Measurements from ENCODE around the gene GET3.
"Not testable (repeated sequence)": the region's sequence is repeated elsewhere in the genome, so short reads cannot be mapped to it uniquely, and the experiment has no call there.

Gene GET3

GRCh38 chr19:12788682-12789097 is 51.4 kb downstream of the GET3 start:
- DNase-seq (ENCODE audit: low read depth), result no peak
- H3K4me3 ChIP-seq (ENCODE audit: low read depth, low read length), result peak overlapping the region; percentile 90

DNA sequence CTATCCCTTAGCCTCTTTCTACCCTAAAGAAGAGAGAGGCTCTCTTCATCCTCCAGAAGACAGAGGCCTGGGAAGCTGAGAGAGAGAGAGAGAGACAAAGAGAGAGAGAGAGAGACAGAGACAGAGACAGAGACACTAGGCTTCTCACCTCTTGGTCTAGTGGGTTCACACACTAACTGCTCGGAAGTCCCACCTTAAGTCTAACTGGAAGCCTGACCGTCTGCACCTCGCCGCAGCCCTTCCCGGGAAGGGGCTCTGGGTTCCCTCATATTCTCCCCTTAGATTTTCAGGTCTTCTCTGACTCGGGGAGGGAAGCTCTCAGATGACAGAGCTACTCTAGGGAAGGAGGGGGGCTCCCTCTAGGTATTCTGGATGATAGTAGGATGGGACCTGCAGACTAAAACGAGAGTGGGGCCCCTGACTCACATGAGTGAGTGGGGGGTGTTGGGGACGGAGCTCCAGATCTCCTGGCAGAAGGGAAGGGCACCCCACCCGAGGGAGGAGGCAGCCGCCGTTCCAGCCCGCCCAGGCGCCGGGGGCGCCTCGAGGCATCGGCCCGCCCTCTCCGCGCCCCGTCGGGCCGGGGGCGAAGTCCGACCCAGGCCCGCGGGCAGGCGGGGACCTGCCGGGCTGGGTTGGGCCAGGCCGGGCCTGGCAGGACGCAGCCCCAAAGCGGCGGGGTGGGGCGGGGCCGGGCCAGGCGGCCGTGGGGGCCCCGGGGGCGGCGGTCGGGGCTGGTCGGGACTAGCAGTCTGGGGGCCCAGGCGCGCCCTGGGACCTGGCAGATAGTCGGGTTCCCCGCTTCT is 52.0 kb downstream of the GET3 start:
- H3K4me3 ChIP-seq (ENCODE audit: low read depth, low read length), result peak overlapping the region; percentile 90
- no peak for DNase-seq (ENCODE audit: low read depth)

GRCh38 chr19:12789904-12790619 is 52.8 kb downstream of the GET3 start:
- peak; percentile 88 for DNase-seq (ENCODE audit: low read depth)

DNA sequence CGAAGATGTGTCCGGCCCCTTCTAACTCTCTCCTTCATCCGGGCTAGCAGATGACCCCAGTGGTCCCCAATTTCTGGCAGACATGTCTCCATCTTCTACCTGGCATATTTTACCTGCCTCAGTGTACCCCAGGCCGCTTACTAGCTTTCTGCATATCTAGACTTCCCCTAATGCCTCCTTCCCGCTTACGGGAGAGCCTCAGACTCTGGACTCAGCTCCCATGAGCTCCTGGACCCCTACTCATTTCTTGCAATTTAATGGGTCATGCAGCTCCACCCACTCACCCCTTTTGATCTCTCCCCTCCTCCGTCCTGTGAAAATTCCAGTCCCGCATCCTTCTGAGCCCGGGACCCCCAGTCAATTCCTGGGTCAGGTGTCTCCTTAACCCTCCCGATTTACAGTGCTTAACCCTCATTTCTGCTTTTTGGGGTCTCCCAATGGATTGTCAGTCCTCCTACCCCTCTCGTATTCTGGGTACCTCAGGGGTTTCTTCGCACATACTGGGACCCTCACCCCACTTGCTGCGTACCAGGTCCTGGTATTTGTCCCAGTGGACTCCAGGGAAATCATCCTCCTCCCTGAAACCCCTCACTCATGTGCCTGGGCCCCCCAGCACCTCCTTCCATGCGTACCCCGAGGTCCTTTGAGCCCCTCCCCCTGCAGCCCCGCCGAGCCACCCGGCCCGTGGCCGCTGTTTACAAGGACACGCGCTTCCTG is 53.5 kb downstream of the GET3 start:
- peak overlapping the region; percentile 90 for H3K4me3 ChIP-seq (ENCODE audit: low read depth, low read length)
- no peak for DNase-seq (ENCODE audit: low read depth)

More at GRCh38 chr19:12789904-12790619, 52.8 kb downstream of the GET3 start:
- H3K4me3 ChIP-seq (ENCODE audit: low read depth, low read length), result peak overlapping the region; percentile 90

GRCh38 chr19:12791345-12792050 is 54.2 kb downstream of the GET3 start, which contains the start of gene JUNB:
Gene JUNB, plus strand, starts transcription at chr19:12791486. Its CDS starts 286 bp downstream, at chr19:12791772.
- peak within 1 kb of the TSS; percentile 90 for H3K4me3 ChIP-seq (ENCODE audit: low read depth, low read length)
- DNase-seq (ENCODE audit: low read depth), result peak; percentile 91

DNA sequence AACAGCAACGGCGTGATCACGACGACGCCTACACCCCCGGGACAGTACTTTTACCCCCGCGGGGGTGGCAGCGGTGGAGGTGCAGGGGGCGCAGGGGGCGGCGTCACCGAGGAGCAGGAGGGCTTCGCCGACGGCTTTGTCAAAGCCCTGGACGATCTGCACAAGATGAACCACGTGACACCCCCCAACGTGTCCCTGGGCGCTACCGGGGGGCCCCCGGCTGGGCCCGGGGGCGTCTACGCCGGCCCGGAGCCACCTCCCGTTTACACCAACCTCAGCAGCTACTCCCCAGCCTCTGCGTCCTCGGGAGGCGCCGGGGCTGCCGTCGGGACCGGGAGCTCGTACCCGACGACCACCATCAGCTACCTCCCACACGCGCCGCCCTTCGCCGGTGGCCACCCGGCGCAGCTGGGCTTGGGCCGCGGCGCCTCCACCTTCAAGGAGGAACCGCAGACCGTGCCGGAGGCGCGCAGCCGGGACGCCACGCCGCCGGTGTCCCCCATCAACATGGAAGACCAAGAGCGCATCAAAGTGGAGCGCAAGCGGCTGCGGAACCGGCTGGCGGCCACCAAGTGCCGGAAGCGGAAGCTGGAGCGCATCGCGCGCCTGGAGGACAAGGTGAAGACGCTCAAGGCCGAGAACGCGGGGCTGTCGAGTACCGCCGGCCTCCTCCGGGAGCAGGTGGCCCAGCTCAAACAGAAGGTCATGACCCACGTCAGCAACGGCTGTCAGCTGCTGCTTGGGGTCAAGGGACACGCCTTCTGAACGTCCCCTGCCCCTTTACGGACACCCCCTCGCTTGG is 55.0 kb downstream of the GET3 start:
- no peak for DNase-seq (ENCODE audit: low read depth)
- peak overlapping the region; percentile 90 for H3K4me3 ChIP-seq (ENCODE audit: low read depth, low read length)

- H3K4me3 ChIP-seq (ENCODE audit: low read depth, low read length), result peak overlapping the region; percentile 90
Measured at GRCh38 chr19:12792853-12793289, 55.6 kb downstream of the GET3 start.

DNA sequence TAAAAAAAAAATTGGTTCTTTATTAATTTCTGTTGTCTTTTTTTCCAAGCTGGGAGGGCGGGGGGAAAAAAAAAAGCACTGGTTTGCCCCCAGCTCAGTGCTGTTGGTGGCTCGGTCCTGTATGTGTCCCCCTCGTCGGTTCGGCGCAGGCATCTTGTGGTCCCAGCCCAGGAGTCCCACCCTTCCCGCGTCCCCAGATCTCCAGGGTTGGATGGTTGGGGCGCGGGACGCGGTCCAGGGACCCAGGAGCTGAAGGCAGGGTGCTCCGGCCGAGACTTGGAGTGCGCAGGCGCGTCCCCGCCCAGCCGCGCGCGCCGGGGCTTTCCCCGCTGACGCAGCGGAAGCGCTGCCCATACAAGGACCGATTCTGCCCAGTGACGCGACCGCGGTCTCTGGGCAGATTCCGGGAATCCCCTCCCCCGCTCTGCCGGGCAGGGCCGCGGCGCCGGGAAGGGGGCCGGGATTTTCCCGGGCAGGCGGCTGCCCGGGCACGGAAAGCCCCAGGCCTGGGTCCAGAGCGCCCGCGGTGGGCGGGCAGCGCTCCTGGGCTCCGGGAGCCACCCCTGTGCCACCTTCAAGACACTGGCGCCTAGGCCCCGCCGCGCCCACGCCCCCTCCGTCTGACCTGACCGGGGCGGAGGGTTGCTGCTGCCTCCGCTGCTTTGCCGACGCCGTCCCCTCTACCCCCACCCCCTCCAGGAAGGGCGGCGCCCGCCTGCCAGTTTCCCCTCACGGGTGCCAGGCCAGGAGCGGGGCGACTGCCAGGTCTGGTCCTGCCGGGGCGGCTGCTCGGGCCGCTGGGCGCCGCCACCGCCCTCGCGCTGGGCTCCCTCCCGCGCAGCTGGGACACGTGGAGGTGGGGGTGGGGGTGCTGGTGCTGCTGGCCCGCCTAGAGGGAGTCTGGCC is 56.2 kb downstream of the GET3 start:
- DNase-seq (ENCODE audit: low read depth), result peak; percentile 76
- H3K4me3 ChIP-seq (ENCODE audit: low read depth, low read length), result peak overlapping the region; percentile 90

More at GRCh38 chr19:12792853-12793289, 55.6 kb downstream of the GET3 start:
- no peak for DNase-seq (ENCODE audit: low read depth)

DNA sequence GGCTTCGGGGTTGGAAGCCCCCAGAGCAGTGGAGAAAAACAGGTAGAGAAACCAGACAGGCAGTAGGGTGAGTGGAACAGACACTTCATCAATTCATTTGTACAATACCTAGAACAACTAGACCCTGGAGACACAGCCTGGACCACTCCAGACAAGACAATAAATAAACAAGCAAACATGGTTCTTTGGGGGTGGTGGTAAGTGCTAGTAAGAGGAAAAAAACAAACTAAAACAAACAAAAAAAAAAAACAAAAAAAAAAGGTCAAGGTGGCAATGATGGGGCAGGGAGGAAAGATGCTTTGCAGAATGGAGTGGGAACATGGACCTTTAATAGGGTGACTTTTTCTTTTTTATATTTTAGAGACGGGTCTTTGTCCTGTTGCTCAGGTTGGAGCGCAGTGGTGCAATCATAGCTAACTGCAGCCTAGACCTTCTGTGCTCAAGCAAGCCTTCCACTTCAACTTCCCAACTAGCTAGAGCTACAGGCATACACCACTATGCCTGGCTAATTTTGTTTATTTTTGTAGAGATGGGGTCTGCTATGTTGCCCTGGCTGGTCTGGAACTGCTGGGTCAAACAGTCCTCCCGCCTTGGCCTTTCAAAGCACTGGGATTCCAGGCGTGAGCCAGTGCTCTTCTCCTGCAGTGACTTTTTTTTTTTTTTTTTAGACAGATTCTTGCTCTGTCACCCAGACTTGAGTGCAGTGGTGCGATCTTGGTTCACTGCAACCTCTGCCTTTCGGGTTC is 57.1 kb downstream of the GET3 start:
- H3K4me3 ChIP-seq (ENCODE audit: low read depth, low read length), result peak overlapping the region; percentile 90
- DNase-seq (ENCODE audit: low read depth), result no peak

DNA sequence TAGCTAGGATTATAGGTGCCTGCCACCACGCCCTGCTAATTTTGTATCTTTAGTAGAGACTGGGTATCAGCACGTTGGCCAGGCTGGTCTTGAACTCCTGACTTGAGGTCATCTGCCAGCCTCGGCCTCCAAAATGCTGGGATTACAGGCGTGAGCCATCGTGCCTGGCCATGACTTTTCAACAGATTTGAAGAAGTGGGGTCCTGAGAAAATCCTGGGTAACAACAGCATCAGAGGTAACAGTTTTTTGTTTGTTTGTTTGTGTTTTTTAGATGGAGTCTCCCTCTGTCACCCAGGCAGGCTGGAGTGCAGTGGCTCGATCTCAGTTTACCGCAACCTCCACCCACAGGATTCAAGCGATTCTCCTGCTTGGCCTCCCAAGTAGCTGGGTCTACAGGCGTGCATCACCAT is 57.7 kb downstream of the GET3 start:
- no peak for DNase-seq (ENCODE audit: low read depth)
- H3K4me3 ChIP-seq (ENCODE audit: low read depth, low read length), result no peak overlapping the region

DNA sequence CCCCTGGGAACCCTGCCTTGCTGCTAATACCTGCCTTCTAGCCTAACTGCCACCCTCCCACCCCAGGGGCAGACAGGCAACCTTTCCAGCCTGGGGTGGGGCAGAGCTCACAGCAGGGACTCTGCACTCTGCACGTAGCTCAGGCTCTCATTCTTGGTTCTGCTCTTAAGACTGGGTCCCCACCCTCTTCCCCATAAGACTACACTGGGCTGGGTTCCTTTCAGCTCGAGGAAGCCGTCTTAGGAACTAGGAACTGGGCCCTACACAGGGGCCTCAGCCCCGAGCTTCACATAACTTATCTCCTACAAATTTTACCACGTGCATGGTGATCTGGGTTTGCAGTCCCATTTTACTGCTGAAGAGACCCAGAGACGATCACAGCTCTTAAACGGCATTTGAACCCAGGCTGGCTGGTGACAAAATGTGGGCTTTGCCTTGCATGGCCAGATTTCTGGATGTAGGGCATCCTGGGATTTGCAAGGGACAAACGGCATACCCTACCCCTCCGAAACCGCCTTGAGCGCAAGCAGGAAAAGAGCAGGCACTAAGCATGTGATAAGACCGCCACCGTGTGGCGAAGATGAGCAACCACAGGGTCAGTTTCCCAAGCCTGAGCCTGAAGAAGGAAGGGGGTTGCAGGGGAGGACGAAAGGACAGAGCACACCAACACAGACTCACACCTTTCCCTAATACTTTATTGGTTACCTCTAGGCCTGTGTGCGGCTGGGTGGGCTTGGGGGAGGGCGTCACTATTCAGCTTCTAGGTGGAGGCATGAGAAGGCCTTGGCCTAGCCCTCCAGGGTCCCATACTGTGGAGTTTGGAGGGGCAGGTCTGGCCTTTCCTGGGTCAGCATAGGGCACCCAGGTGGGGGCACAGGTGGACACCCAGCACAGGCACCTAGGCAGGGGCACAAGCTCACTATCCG is 59.1 kb downstream of the GET3 start:
- H3K4me3 ChIP-seq (ENCODE audit: low read depth, low read length), result no peak overlapping the region
- no peak for DNase-seq (ENCODE audit: low read depth)

- no peak for DNase-seq (ENCODE audit: low read depth)
- H3K4me3 ChIP-seq (ENCODE audit: low read depth, low read length), result no peak overlapping the region
Measured at GRCh38 chr19:12797141-12797587, 59.9 kb downstream of the GET3 start.

DNA sequence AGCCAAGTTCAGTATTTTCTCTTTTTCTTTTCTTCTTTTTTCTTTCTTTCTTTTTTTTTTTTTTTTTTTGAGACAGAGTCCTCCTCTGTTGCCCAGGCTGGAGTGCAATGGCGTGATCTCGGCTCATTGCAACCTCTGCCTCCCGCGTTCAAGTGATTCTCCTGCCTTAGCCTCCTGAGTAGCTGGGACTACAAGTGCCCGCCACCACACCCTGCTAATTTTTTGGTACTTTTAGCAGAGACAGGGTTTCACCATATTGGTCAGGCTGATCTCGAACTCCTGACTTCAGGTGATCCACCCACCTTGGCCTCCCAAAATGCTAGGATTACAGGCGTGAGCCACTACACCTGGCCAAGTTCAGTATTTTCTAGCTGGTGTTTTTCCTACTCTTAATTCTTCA is 60.3 kb downstream of the GET3 start:
- not testable (repeated sequence) for DNase-seq (ENCODE audit: low read depth); H3K4me3 ChIP-seq (ENCODE audit: low read depth, low read length)
